Lower lobe of right lung (tissue), 2 donors: ENCODE data around the gene RHOV. TPM values are rescaled to one million over a fixed set of nuclear protein-coding genes. Genes with fewer than 3 reads are reported as not detected.
"Not testable (repeated sequence)": the region's sequence is repeated elsewhere in the genome, so short reads cannot be mapped to it uniquely, and the experiment has no call there.

Source experiments
- ATAC-seq, 2 donors: fragments of 200-7000 bp; cut with Tn5 transposase; one replicate each; pipeline ENCODE4 v1.9.1; 2020 to 2022; ENCODE audit warnings: mild to moderate bottlenecking in 2 of 2, moderate library complexity in 2 of 2
- DNase-seq: peaks from one replicate; pipeline ENCODE4 v3.0.0-alpha.2; 2020
- H3K27ac ChIP-seq: fragments of 200-600 bp; one replicate; pipeline ENCODE4 v1.8.0; 2022
- H3K27me3 ChIP-seq: fragments of 200-600 bp; one replicate; pipeline ENCODE4 v1.8.0; 2022; ENCODE audit warnings: low read depth
- H3K36me3 ChIP-seq: fragments of 200-600 bp; one replicate; pipeline ENCODE4 v1.8.0; 2022; ENCODE audit warnings: mild to moderate bottlenecking
- H3K4me1 ChIP-seq: fragments of 200-600 bp; one replicate; pipeline ENCODE4 v1.8.0; 2022
- H3K4me3 ChIP-seq: fragments of 200-600 bp; one replicate; pipeline ENCODE4 v1.8.0; 2022; ENCODE audit warnings: mild to moderate bottlenecking
- H3K9me3 ChIP-seq: fragments of 200-600 bp; one replicate; pipeline ENCODE4 v1.8.0; 2022
- intact Hi-C: fragments of 100-400 bp; cut with DNase I; formaldehyde crosslinking; loops from one replicate; pipeline ENCODE4 v1.11.0; 2022
- total RNA-seq: library from RNA; stranded (reverse); fragmentation: NEBNext Ultra II Directional; extraction: Animal tissue kit (Norgen Biotek cat#: 25700); gene quantifications from one replicate; pipeline ENCODE4 v1.2.1, GENCODE V29; 2021
- TF ChIP-seq, protein P1 (sequence below): fragments of 200-600 bp; IDR thresholded peaks from one replicate; pipeline ENCODE4 v1.8.0; 2022; ENCODE audit warnings: antibody characterized with exemption, mild to moderate bottlenecking
- donor health status: DM: no; HTN: yes; CAD: no; lungs with severe emphysema.

The RHOV gene
- total RNA-seq, 1 donor from 2014 or later, result 1.5 TPM

GRCh38 chr15:40871749-40872617 is 2.1 kb downstream of the RHOV start:
- Histone ChIP-seq H3K36me3 (no peaks in the 10 kb centered on the region), H3K9me3 (no peaks in the 10 kb centered on the region), H3K27ac (no peak overlapping the region), H3K4me3 (no peak overlapping the region), H3K27me3 (peaks cover 4% of the 10 kb centered on the region), H3K4me1 (peaks cover 15% of the 10 kb centered on the region)
- ATAC-seq (peak; percentile 79 to 82), DNase-seq (peak; percentile 65)
- TF ChIP-seq, protein P1, sequence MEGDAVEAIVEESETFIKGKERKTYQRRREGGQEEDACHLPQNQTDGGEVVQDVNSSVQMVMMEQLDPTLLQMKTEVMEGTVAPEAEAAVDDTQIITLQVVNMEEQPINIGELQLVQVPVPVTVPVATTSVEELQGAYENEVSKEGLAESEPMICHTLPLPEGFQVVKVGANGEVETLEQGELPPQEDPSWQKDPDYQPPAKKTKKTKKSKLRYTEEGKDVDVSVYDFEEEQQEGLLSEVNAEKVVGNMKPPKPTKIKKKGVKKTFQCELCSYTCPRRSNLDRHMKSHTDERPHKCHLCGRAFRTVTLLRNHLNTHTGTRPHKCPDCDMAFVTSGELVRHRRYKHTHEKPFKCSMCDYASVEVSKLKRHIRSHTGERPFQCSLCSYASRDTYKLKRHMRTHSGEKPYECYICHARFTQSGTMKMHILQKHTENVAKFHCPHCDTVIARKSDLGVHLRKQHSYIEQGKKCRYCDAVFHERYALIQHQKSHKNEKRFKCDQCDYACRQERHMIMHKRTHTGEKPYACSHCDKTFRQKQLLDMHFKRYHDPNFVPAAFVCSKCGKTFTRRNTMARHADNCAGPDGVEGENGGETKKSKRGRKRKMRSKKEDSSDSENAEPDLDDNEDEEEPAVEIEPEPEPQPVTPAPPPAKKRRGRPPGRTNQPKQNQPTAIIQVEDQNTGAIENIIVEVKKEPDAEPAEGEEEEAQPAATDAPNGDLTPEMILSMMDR, result no peak
- intact Hi-C loops, result no loop called here

- H3K27ac ChIP-seq, result no peak overlapping the region
- TF ChIP-seq, protein P1, result no peak
- H3K9me3 ChIP-seq, result no peaks in the 10 kb centered on the region
- peaks cover 4% of the 10 kb centered on the region for H3K27me3 ChIP-seq
- DNase-seq (no peak), ATAC-seq (no peak)
- no peaks in the 10 kb centered on the region for H3K36me3 ChIP-seq
- intact Hi-C loops, result no loop called here
- H3K4me3 ChIP-seq, result no peak overlapping the region
- peaks cover 15% of the 10 kb centered on the region for H3K4me1 ChIP-seq
Measured at GRCh38 chr15:40870716-40871115, 3.3 kb downstream of the RHOV start.

DNA sequence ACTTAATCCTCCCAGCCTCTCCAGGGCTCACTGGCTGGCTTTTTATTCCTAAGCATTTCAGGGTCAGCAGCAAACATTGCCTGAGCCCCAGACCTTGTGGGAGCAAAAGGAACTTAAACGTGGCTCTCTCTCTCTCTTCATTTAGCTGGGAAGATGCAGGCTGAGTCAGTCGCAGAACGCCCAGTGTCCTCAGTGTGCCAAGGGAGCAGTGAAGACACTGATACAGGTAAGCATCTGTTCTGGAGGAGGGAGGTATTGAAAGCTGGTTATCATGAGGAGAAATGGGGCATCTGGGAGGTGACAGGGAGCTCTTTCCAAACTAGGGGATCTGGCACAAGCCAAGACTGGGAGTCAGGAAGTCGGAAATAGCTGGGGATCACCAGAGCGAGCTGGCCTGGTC is 4.3 kb downstream of the RHOV start:
- Histone ChIP-seq H3K36me3 (no peaks in the 10 kb centered on the region), H3K9me3 (no peaks in the 10 kb centered on the region), H3K4me3 (no peak overlapping the region), H3K4me1 (peaks cover 15% of the 10 kb centered on the region), H3K27me3 (peaks cover 6% of the 10 kb centered on the region), H3K27ac (no peak overlapping the region)
- ATAC-seq (no peak), DNase-seq (no peak)
- TF ChIP-seq, protein P1, result no peak
- intact Hi-C loops, result no loop called here

GRCh38 chr15:40867199-40867598 is 6.8 kb downstream of the RHOV start:
- intact Hi-C loops, result no loop called here
- Histone ChIP-seq H3K4me3 (no peak overlapping the region), H3K27me3 (peaks cover 3% of the 10 kb centered on the region), H3K27ac (no peak overlapping the region), H3K9me3 (no peaks in the 10 kb centered on the region), H3K4me1 (no peaks in the 10 kb centered on the region), H3K36me3 (no peaks in the 10 kb centered on the region)
- ATAC-seq (no peak), DNase-seq (no peak)
- TF ChIP-seq, protein P1, result no peak

- H3K27me3 ChIP-seq, result peaks cover 3% of the 10 kb centered on the region
- H3K9me3 ChIP-seq, result no peaks in the 10 kb centered on the region
- H3K4me3 ChIP-seq, result no peak overlapping the region
- H3K4me1 ChIP-seq, result peaks cover 9% of the 10 kb centered on the region
- TF ChIP-seq, protein P1, result no peak
- intact Hi-C loops, result no loop called here
- no peak overlapping the region for H3K27ac ChIP-seq
- ATAC-seq, result no peak
- no peaks in the 10 kb centered on the region for H3K36me3 ChIP-seq
- no peak for DNase-seq
Measured at GRCh38 chr15:40863660-40864270, 10.3 kb downstream of the RHOV start.

- ATAC-seq, H3K27ac ChIP-seq, intact Hi-C loops: not testable (repeated sequence)
Measured at GRCh38 chr15:40861147-40861546, 12.9 kb downstream of the RHOV start.

More at GRCh38 chr15:40861147-40861546, 12.9 kb downstream of the RHOV start:
- not testable (repeated sequence) for H3K27me3 ChIP-seq, H3K4me3 ChIP-seq, DNase-seq, H3K9me3 ChIP-seq
- Histone ChIP-seq H3K36me3 (peaks cover 11% of the 10 kb centered on the region), H3K4me1 (peaks cover 23% of the 10 kb centered on the region)
